ENCODE measurements around the gene ZNF263. TPM values are rescaled to one million over a fixed set of nuclear protein-coding genes. Genes with fewer than 3 reads are reported as not detected.

Gene ZNF263
- polyA plus RNA-seq, result 10 to 100 TPM; 11.0 to 45.3 (median 14.2) TPM
- long read RNA-seq, donor 1, result 0 reads
- long read RNA-seq, donor 2, partial matches to known transcripts, result 0 of 2 reads
- long read RNA-seq, donor 2, other reads (novel, unspliced or antisense), result 0 of 2 reads
- long read RNA-seq, donor 3, partial matches to known transcripts, result 0 of 4 reads
- long read RNA-seq, donor 3, other reads (novel, unspliced or antisense), result 0 of 4 reads
- long read RNA-seq, donor 4, result 0 reads
- long read RNA-seq, donor 5, partial matches to known transcripts, result 0 of 2 reads
- long read RNA-seq, donor 5, other reads (novel, unspliced or antisense), result 0 of 2 reads
- long read RNA-seq, donor 6, partial matches to known transcripts, result 0 of 3 reads
- long read RNA-seq, donor 6, other reads (novel, unspliced or antisense), result 0 of 3 reads
- long read RNA-seq, donor 7, partial matches to known transcripts, result 5 of 8 reads
- long read RNA-seq, donor 7, other reads (novel, unspliced or antisense), result 0 of 8 reads
- long read RNA-seq, donor 8, result 0 reads
- long read RNA-seq, donor 9, partial matches to known transcripts, result 0 of 1 reads
- long read RNA-seq, donor 9, other reads (novel, unspliced or antisense), result 0 of 1 reads
- long read RNA-seq, donor 10, partial matches to known transcripts, result 0 of 4 reads
- long read RNA-seq, donor 10, other reads (novel, unspliced or antisense), result 0 of 4 reads

DNA sequence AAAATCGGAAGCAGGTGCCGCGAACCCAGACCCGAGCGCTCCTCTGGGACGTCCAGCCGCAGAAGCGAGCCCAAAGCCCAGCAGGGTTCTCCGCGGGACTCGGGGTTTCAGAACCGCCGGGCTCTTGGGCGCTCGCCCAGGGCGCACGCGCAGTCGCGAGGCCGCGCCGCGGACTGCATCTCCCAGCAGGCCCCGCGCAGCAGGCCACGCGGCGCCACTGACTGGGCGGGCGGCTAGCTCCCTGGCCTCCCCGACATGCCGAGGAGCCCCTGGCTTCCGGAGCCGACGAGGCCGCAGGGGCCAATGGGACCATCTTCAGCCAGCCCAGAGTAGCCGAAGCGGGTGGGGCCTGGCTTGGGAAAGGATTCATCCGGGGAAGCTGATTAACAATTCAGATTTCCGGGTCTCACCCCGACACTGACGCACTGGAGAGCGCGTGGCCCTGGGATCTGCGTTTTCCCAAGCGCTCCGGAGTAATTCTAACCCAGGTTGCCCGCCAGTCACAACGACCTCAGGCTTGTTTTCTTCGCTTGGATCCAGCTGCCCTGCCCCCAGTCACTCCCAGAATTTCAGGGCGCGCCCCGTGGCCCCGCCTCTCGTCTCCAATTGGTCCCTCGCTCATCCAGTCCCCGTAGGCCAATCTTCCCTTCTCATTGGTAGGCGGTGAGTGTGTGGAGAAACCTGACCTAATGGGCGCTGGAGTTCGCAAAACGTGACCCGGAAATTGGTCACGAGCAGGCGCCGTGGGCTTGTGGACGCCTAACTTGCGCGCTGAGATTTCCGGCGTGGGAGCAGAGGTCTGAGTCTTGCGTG is at the start of gene ZNF263:
TSS of gene ZNF263 (plus strand) at position 762 of the 813 bp plus-strand sequence. CDS start 328 bp downstream, outside the sequence.
- H3K36me3 ChIP-seq (ENCODE audit: control insufficient read depth in 3 of 3, insufficient read depth in 2 of 3, low read depth in 1 of 3, low read length in 3 of 3), result peaks cover 5 to 27% (median 10%) of the 10 kb centered on the region in 3 donors
- peaks cover 4 to 8% (median 5%) of the 10 kb centered on the region in 3 donors for H3K4me1 ChIP-seq (ENCODE audit: control insufficient read depth in 3 of 3, insufficient read depth in 2 of 3, low read depth in 1 of 3, low read length in 2 of 3)
- no peaks in the 10 kb centered on the region for H3K27me3 ChIP-seq (ENCODE audit: control insufficient read depth in 3 of 3, insufficient read depth in 3 of 3, low read length in 3 of 3)
- WGBS, 3 donors, result 0% methylated on average over 66 to 72 of the region's 72 CpGs
- H3K9me3 ChIP-seq (ENCODE audit: control insufficient read depth in 2 of 2, insufficient read depth in 1 of 2, low read depth in 1 of 2, low read length in 1 of 2), result peaks cover 0 to 29% of the 10 kb centered on the region in 2 donors
- FAIRE-seq (no peak), DNase-seq (peak; percentile 97 to 99)
- peak within 1 kb of the TSS; percentile 74 to 93 (median 86) for H3K4me3 ChIP-seq (ENCODE audit: low read depth in 1 of 3, low read length in 3 of 3)
- H3K27ac ChIP-seq (ENCODE audit: low read depth in 1 of 3, low read length in 2 of 3), result peak within 1 kb of the TSS; percentile 93 to 100 (median 100)

DNA sequence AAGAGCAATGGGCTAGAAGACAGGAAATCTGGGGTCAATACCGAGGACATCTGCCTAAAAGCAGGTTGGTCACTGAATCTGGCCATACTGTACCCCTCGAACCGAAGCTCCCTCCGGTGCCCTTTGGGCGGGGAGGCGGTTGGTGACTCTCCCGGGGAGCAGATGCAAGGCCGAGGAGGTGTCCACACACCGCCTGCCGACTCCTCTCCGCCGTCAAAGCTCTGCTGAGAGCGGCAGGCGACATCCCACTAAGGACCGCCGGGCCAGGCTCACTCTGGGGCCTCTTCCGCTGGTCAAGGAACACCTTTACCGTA is 48.8 kb upstream of the ZNF263 start:
- no peak for FAIRE-seq

DNA sequence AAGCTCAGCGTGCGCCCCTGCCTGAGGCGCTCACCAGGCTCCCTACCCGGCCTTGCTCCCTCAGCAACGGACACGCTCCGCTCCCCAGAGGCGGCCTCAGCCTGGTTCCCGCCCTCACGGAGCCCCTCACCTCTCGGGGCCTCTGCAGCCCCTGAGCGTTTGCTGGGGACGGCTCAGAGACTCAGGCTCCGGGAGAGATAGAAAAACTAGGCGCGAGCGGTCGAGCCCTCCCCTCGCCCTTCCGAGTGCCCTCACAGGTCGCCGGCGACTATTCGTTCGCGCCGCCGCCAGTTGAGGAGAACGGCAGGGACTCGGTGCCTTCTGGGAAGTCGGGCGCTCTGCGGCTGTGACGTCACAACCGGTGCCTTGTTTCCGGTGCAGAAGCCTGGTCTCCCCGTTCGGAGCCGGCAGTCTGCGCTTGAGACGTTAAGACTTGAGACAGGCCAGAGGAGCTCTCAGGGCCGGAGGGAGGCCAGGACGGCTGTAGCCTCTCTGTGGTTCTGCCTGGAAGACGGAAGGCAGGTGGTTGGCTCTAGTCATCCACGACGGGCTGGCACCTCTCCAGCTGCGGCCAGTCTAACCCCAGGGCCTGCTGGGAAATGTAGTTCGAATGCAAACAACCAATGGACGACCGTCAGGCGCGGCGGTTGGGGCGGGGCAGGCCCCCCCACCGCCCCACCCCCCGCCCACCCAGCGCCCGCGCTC is 48.3 kb upstream of the ZNF263 start, which contains the start of gene ZNF200:
TSS of gene ZNF200 (minus strand) at position 302 of the 705 bp plus-strand sequence. CDS start 1,403 bp downstream, outside the sequence.
- 0% methylated on average over 47 to 55 of the region's 59 CpGs for WGBS, 3 donors
- peak within 1 kb of the TSS; percentile 88 to 99 (median 97) for H3K27ac ChIP-seq (ENCODE audit: low read depth in 1 of 3, low read length in 2 of 3)
- H3K36me3 ChIP-seq (ENCODE audit: control insufficient read depth in 3 of 3, insufficient read depth in 2 of 3, low read depth in 1 of 3, low read length in 3 of 3), result peaks cover under 1 to 25% (median 20%) of the 10 kb centered on the region in 3 donors
- H3K27me3 ChIP-seq (ENCODE audit: control insufficient read depth in 3 of 3, insufficient read depth in 3 of 3, low read length in 3 of 3), result no peaks in the 10 kb centered on the region
- peaks cover 0 to 31% of the 10 kb centered on the region in 2 donors for H3K9me3 ChIP-seq (ENCODE audit: control insufficient read depth in 2 of 2, insufficient read depth in 1 of 2, low read depth in 1 of 2, low read length in 1 of 2)
- peaks cover 0 to 5% (median 5%) of the 10 kb centered on the region in 3 donors for H3K4me1 ChIP-seq (ENCODE audit: control insufficient read depth in 3 of 3, insufficient read depth in 2 of 3, low read depth in 1 of 3, low read length in 2 of 3)
- peak within 1 kb of the TSS; percentile 68 to 99 (median 80) for H3K4me3 ChIP-seq (ENCODE audit: low read depth in 1 of 3, low read length in 3 of 3)
- DNase-seq (peak; percentile 97 to 99), FAIRE-seq (no peak)

More for the DNA sequence above, 48.8 kb upstream of the ZNF263 start:
- Histone ChIP-seq H3K9me3 (ENCODE audit: control insufficient read depth in 2 of 2, insufficient read depth in 1 of 2, low read depth in 1 of 2, low read length in 1 of 2) (peaks cover 0 to 37% of the 10 kb centered on the region in 2 donors), H3K27me3 (ENCODE audit: control insufficient read depth in 3 of 3, insufficient read depth in 3 of 3, low read length in 3 of 3) (no peaks in the 10 kb centered on the region), H3K36me3 (ENCODE audit: control insufficient read depth in 3 of 3, insufficient read depth in 2 of 3, low read depth in 1 of 3, low read length in 3 of 3) (peaks cover 3 to 28% (median 25%) of the 10 kb centered on the region in 3 donors), H3K4me1 (ENCODE audit: control insufficient read depth in 3 of 3, insufficient read depth in 2 of 3, low read depth in 1 of 3, low read length in 2 of 3) (peaks cover 0 to 5% (median 5%) of the 10 kb centered on the region in 3 donors), H3K27ac (ENCODE audit: low read depth in 1 of 3, low read length in 2 of 3) (peak overlapping the region; percentile 88 to 99 (median 97)), H3K4me3 (ENCODE audit: low read depth in 1 of 3, low read length in 3 of 3) (peak overlapping the region; percentile 68 to 99 (median 80))
- 2% methylated on average over 18 of the region's 18 CpGs for WGBS, 3 donors
- no peak for DNase-seq

DNA sequence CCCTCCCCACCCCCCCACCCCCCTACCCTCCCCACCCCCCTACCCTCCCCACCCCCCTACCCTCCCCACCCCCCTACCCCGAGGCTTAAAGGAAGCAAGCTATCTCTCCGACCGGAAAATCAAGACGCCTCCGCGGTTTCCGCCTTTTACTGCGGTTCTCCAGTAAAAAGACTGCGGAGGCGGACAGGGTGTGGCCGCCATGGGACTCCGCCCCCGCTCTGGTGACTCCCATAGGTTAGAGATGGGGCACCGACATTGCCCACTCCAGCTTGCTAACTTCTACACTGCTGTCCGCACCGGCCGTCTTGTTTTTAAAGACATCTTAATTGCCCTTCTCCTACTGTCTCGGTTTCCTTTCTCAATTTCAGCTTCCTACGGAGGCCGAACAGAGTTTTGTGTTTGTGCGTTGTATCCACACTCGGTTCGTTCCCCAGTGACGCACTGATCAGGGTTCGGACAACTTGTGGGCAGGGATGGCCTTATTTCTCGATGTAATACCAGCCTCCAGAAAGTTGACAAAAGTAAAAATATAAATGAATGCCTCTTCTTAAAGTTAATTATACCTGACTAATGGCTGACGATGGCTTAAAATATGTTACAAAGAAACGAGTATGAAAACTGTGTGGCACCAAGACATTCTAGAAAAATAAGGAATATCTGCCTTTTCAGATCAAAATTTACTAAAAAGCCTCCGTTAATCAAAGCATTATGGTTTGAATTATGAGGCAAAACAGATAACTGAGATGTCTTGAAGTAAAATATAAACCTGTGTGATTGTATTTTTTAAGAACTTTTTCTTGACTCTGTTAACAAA is 47.2 kb upstream of the ZNF263 start:
- 82 to 90% (median 83%) methylated on average over 28 to 29 of the region's 29 CpGs for WGBS, 3 donors
- no peak overlapping the region for H3K27ac ChIP-seq (ENCODE audit: low read depth in 1 of 3, low read length in 2 of 3)
- no peaks in the 10 kb centered on the region for H3K27me3 ChIP-seq (ENCODE audit: control insufficient read depth in 3 of 3, insufficient read depth in 3 of 3, low read length in 3 of 3)
- FAIRE-seq, result no peak
- H3K9me3 ChIP-seq (ENCODE audit: control insufficient read depth in 2 of 2, insufficient read depth in 1 of 2, low read depth in 1 of 2, low read length in 1 of 2), result peaks cover 0 to 27% of the 10 kb centered on the region in 2 donors
- no peak overlapping the region for H3K4me3 ChIP-seq (ENCODE audit: low read depth in 1 of 3, low read length in 3 of 3)
- peaks cover 0 to 5% (median 5%) of the 10 kb centered on the region in 3 donors for H3K4me1 ChIP-seq (ENCODE audit: control insufficient read depth in 3 of 3, insufficient read depth in 2 of 3, low read depth in 1 of 3, low read length in 2 of 3)
- peaks cover 0 to 18% (median 17%) of the 10 kb centered on the region in 3 donors for H3K36me3 ChIP-seq (ENCODE audit: control insufficient read depth in 3 of 3, insufficient read depth in 2 of 3, low read depth in 1 of 3, low read length in 3 of 3)
- no peak for DNase-seq

DNA sequence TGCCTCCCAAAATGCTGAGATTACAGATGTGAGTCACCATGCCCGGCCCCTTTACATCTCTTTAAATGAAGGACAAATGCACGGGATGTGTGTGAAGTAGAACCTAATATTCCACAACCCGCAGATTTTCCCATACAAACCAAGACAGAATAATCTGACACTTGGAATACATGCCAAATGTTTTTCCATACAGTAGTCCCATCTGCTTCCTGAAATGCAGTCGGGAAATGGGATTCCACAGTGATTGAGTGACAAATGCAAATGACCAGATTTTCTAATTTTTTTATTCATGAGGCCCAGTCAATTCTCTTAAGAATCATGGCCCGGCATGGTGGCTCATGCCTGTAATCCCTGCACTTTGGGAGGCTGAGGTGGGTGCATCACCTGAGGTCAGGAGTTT is 41.5 kb upstream of the ZNF263 start:
- WGBS, 3 donors, result 76% methylated on average over 5 of the region's 5 CpGs
- no peak for FAIRE-seq
- H3K27me3 ChIP-seq (ENCODE audit: control insufficient read depth in 3 of 3, insufficient read depth in 3 of 3, low read length in 3 of 3), result peaks cover 0 to 4% (median 3%) of the 10 kb centered on the region in 3 donors
- no peak overlapping the region for H3K27ac ChIP-seq (ENCODE audit: low read depth in 1 of 3, low read length in 2 of 3)
- H3K4me3 ChIP-seq (ENCODE audit: low read depth in 1 of 3, low read length in 3 of 3), result no peak overlapping the region
- H3K36me3 ChIP-seq (ENCODE audit: control insufficient read depth in 3 of 3, insufficient read depth in 2 of 3, low read depth in 1 of 3, low read length in 3 of 3), result no peaks in the 10 kb centered on the region
- H3K9me3 ChIP-seq (ENCODE audit: control insufficient read depth in 2 of 2, insufficient read depth in 1 of 2, low read depth in 1 of 2, low read length in 1 of 2), result no peaks in the 10 kb centered on the region
- H3K4me1 ChIP-seq (ENCODE audit: control insufficient read depth in 3 of 3, insufficient read depth in 2 of 3, low read depth in 1 of 3, low read length in 2 of 3), result no peaks in the 10 kb centered on the region
- DNase-seq, result no peak

DNA sequence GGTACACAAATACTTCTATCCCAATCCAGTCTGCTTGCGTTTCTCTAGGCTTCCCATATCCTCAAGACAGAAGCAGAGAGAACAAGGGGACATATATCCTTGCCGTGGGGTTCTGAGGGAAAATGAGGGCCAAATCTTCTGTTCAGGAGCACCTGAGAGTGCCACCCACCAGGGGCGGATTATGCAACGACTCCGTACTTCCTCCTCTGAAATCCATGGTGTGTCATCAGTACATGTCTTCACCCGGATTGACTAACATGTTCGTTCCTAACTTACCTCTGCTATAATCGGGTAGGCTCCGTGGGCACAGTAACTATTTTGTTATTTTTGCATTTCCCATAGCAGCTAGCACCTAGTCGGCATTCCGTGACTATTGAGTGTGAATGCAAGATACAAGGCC is 40.6 kb upstream of the ZNF263 start:
- Histone ChIP-seq H3K27me3 (ENCODE audit: control insufficient read depth in 3 of 3, insufficient read depth in 3 of 3, low read length in 3 of 3) (peaks cover 0 to 4% (median 3%) of the 10 kb centered on the region in 3 donors), H3K9me3 (ENCODE audit: control insufficient read depth in 2 of 2, insufficient read depth in 1 of 2, low read depth in 1 of 2, low read length in 1 of 2) (no peaks in the 10 kb centered on the region), H3K4me1 (ENCODE audit: control insufficient read depth in 3 of 3, insufficient read depth in 2 of 3, low read depth in 1 of 3, low read length in 2 of 3) (no peaks in the 10 kb centered on the region), H3K36me3 (ENCODE audit: control insufficient read depth in 3 of 3, insufficient read depth in 2 of 3, low read depth in 1 of 3, low read length in 3 of 3) (no peaks in the 10 kb centered on the region), H3K27ac (ENCODE audit: low read depth in 1 of 3, low read length in 2 of 3) (no peak overlapping the region), H3K4me3 (ENCODE audit: low read depth in 1 of 3, low read length in 3 of 3) (no peak overlapping the region)
- FAIRE-seq (no peak), DNase-seq (no peak)
- 82 to 88% (median 83%) methylated on average over 11 of the region's 11 CpGs for WGBS, 3 donors

DNA sequence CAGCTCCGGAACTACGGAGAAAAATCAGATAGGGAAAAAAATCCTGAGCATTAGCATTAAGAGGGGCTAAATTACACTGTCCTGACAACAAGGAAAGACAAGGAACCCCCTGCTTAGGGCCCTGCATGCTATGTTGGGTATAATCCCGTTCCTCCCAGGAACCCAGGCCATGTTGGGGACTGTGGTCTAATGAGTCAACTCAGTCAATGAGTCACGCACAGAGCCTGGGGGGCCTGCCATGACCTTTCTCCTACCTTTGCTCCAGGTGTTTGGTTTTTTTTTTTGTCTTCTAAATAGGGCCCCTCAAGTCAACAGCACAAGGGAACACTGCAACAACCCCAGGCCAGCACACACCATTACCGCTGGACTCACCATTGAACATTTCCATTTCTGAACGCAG is 39.4 kb upstream of the ZNF263 start:
- 60 to 75% (median 65%) methylated on average over 6 of the region's 6 CpGs for WGBS, 3 donors
- FAIRE-seq (no peak), DNase-seq (no peak)

More for the DNA sequence above, 39.4 kb upstream of the ZNF263 start:
- H3K36me3 ChIP-seq (ENCODE audit: control insufficient read depth in 3 of 3, insufficient read depth in 2 of 3, low read depth in 1 of 3, low read length in 3 of 3), result no peaks in the 10 kb centered on the region
- no peak overlapping the region for H3K4me3 ChIP-seq (ENCODE audit: low read depth in 1 of 3, low read length in 3 of 3)
- no peaks in the 10 kb centered on the region for H3K9me3 ChIP-seq (ENCODE audit: control insufficient read depth in 2 of 2, insufficient read depth in 1 of 2, low read depth in 1 of 2, low read length in 1 of 2)
- H3K27ac ChIP-seq (ENCODE audit: low read depth in 1 of 3, low read length in 2 of 3), result no peak overlapping the region
- no peaks in the 10 kb centered on the region for H3K4me1 ChIP-seq (ENCODE audit: control insufficient read depth in 3 of 3, insufficient read depth in 2 of 3, low read depth in 1 of 3, low read length in 2 of 3)
- H3K27me3 ChIP-seq (ENCODE audit: control insufficient read depth in 3 of 3, insufficient read depth in 3 of 3, low read length in 3 of 3), result peaks cover 0 to 8% (median 3%) of the 10 kb centered on the region in 3 donors
